Left ventricle myocardium inferior (tissue), 1 donor: ENCODE data around the gene MFF. TPM values are rescaled to one million over a fixed set of nuclear protein-coding genes. Genes with fewer than 3 reads are reported as not detected.
A peak's percentile ranks its signal among the peaks of the same experiment; 100 is the strongest.

Experiments used
- DNase-seq: peaks from one replicate; pipeline ENCODE4 v3.0.0-alpha.2; 2020
- H3K27ac ChIP-seq: fragments of 200-600 bp; replicated peaks from 2 replicates; pipeline ENCODE4 v1.8.0; 2021
- H3K27me3 ChIP-seq: fragments of 200-600 bp; 2 replicates; pipeline ENCODE4 v1.8.0; 2021; ENCODE audit warnings: low read depth
- H3K36me3 ChIP-seq: fragments of 200-600 bp; 2 replicates; pipeline ENCODE4 v1.8.0; 2021
- H3K4me1 ChIP-seq: fragments of 200-600 bp; 2 replicates; pipeline ENCODE4 v1.8.0; 2021
- H3K4me3 ChIP-seq: fragments of 200-600 bp; 2 replicates; pipeline ENCODE4 v1.8.0; 2021; ENCODE audit warnings: mild to moderate bottlenecking, moderate library complexity
- H3K9me3 ChIP-seq: fragments of 200-600 bp; replicated peaks from 2 replicates; pipeline ENCODE4 v1.8.0; 2021
- CTCF ChIP-seq: fragments of 200-600 bp; IDR thresholded peaks from 2 replicates; pipeline ENCODE4 v1.8.0; 2021; ENCODE audit warnings: antibody characterized with exemption, mild to moderate bottlenecking, borderline replicate concordance
- intact Hi-C: fragments of 100-400 bp; cut with micrococcal nuclease; formaldehyde crosslinking; loops from one replicate; pipeline ENCODE4 v1.11.0; 2022
- total RNA-seq: library from RNA; stranded (reverse); fragmentation: NEBNext Ultra II Directional; extraction: Animal tissue kit (Norgen Biotek cat#: 25700); gene quantifications from one replicate; pipeline ENCODE4 v1.2.1, GENCODE V29; 2021
- donor health status: DM: no; HTN: yes; CAD: no; lungs with severe emphysema.

MFF gene
- total RNA-seq, 1 donor from 2014 or later: 88.0 TPM

GRCh38 chr2:227401550-227401949 is 76.5 kb downstream of the MFF start:
- Histone ChIP-seq H3K27me3 (peaks cover 5% of the 10 kb centered on the region), H3K9me3 (no peaks in the 10 kb centered on the region), H3K4me3 (no peak overlapping the region), H3K4me1 (peaks cover 8% of the 10 kb centered on the region), H3K36me3 (no peaks in the 10 kb centered on the region), H3K27ac (no peak overlapping the region)
- intact Hi-C loops: loop anchor here (5.0 kb wide), 1 partner anchor 366 kb away; no protein-coding TSS in a partner anchor
- TF ChIP-seq CTCF: no peak
- DNase-seq: no peak

GRCh38 chr2:227402321-227402720 is 77.3 kb downstream of the MFF start:
- TF ChIP-seq CTCF: no peak
- Histone ChIP-seq H3K4me1 (peaks cover 15% of the 10 kb centered on the region), H3K4me3 (no peak overlapping the region), H3K9me3 (no peaks in the 10 kb centered on the region), H3K36me3 (no peaks in the 10 kb centered on the region), H3K27ac (no peak overlapping the region), H3K27me3 (peaks cover 5% of the 10 kb centered on the region)
- DNase-seq: no peak
- intact Hi-C loops: loop anchor here (5.0 kb wide), 1 partner anchor 365 kb away; no protein-coding TSS in a partner anchor

- intact Hi-C loops: loop anchor here (5.0 kb wide), 1 partner anchor 364 kb away; no protein-coding TSS in a partner anchor
- Histone ChIP-seq H3K27me3 (peaks cover 5% of the 10 kb centered on the region), H3K4me3 (no peak overlapping the region), H3K36me3 (no peaks in the 10 kb centered on the region), H3K4me1 (peaks cover 15% of the 10 kb centered on the region), H3K27ac (no peak overlapping the region), H3K9me3 (no peaks in the 10 kb centered on the region)
- no peak for TF ChIP-seq CTCF
- DNase-seq: no peak
Observed at GRCh38 chr2:227402959-227403358, 77.9 kb downstream of the MFF start.

GRCh38 chr2:227404585-227405271 is 79.7 kb downstream of the MFF start:
- intact Hi-C loops: loop anchor here (5.0 kb wide), 1 partner anchor 363 kb away; no protein-coding TSS in a partner anchor
- no peak for TF ChIP-seq CTCF
- no peak overlapping the region for H3K4me3 ChIP-seq
- H3K27ac ChIP-seq: no peak overlapping the region
- H3K9me3 ChIP-seq: no peaks in the 10 kb centered on the region
- H3K27me3 ChIP-seq: peaks cover 5% of the 10 kb centered on the region
- DNase-seq: no peak
- no peaks in the 10 kb centered on the region for H3K36me3 ChIP-seq
- peaks cover 15% of the 10 kb centered on the region for H3K4me1 ChIP-seq

GRCh38 chr2:227406177-227407031 is 81.4 kb downstream of the MFF start:
- intact Hi-C loops: no loop called here
- H3K4me1 ChIP-seq: peaks cover 15% of the 10 kb centered on the region
- TF ChIP-seq CTCF: peak; percentile 78
- DNase-seq: peak; percentile 20
- peak overlapping the region; percentile 14 for H3K4me3 ChIP-seq
- peaks cover 4% of the 10 kb centered on the region for H3K27me3 ChIP-seq
- no peaks in the 10 kb centered on the region for H3K36me3 ChIP-seq
- H3K27ac ChIP-seq: peak overlapping the region; percentile 84
- no peaks in the 10 kb centered on the region for H3K9me3 ChIP-seq

Other genes starting within 250 kb of the MFF start
- 8.9 TPM for gene COL4A4, start 161.0 kb upstream of the MFF start, total RNA-seq
- 4.4 TPM for gene COL4A3, start 160.6 kb upstream of the MFF start, total RNA-seq
- gene TM4SF20, start 54.1 kb downstream of the MFF start, total RNA-seq: not detected
- not detected for gene SCYGR1, start 62.7 kb downstream of the MFF start, total RNA-seq
- gene AGFG1, start 146.9 kb downstream of the MFF start, total RNA-seq: 50.4 TPM